IMR-90 (cell line): Measurements from ENCODE around the gene IARS2. TPM values are rescaled to one million over a fixed set of nuclear protein-coding genes. Genes with fewer than 3 reads are reported as not detected.

Source experiments
- ATAC-seq: fragments of 200-7000 bp; cut with Tn5 transposase; 2 replicates; pipeline ENCODE4 v1.9.1; 2020; ENCODE audit warnings: low read depth, mild to moderate bottlenecking, moderate library complexity
- BruUV-seq: library from RNA; stranded (reverse); fragments of 400-500 nt; replicated peaks from 2 replicates; lab custom pipeline; 2021; lab: Mats Ljungman, UMichigan
- CTCF ChIA-PET: fragments of 300-600 bp; formaldehyde crosslinking; extraction: SDS; loops from one replicate; lab custom pipeline; 2021; ENCODE audit warnings: antibody characterized with exemption; lab: Yijun Ruan, JAX
- POLR2A ChIA-PET: fragments of 300-600 bp; sonication (Branson Sonifier 250); formaldehyde crosslinking; loops from one replicate; lab custom pipeline; 2022; ENCODE audit warnings: antibody characterized with exemption; ENCODE audit not compliant: unreplicated experiment; lab: Charles Lee
- DNase-seq: peaks from one replicate; pipeline ENCODE4 v3.0.0; 2013
- H2AFZ ChIP-seq: replicated peaks from 2 replicates; pipeline ENCODE3; 2013; ENCODE audit warnings: low read length, mild to moderate bottlenecking; ENCODE audit not compliant: poor library complexity
- H2AK5ac ChIP-seq: 2 replicates; pipeline ENCODE4 v1.6.1; 2013; ENCODE audit warnings: low read depth, low read length, inconsistent platforms
- H2AK9ac ChIP-seq: replicated peaks from 2 replicates; pipeline ENCODE3; 2013; ENCODE audit warnings: mild to moderate bottlenecking, low read depth, low read length, moderate library complexity; ENCODE audit not compliant: poor library complexity
- H2BK120ac ChIP-seq: 2 replicates; pipeline ENCODE4 v1.6.1; 2013; ENCODE audit warnings: low read depth, low read length, inconsistent platforms
- H2BK15ac ChIP-seq: 3 replicates; pipeline ENCODE4 v1.6.1; 2013; ENCODE audit warnings: low read depth, low read length, inconsistent platforms
- H2BK20ac ChIP-seq: 2 replicates; pipeline ENCODE4 v1.6.1; 2013; ENCODE audit warnings: low read depth, mild to moderate bottlenecking, inconsistent platforms, low read length, moderate library complexity
- H2BK5ac ChIP-seq: 2 replicates; pipeline ENCODE4 v1.6.1; 2013; ENCODE audit warnings: mild to moderate bottlenecking, low read depth, low read length, inconsistent platforms; ENCODE audit not compliant: poor library complexity, severe bottlenecking
- H3K14ac ChIP-seq: replicated peaks from 2 replicates; pipeline ENCODE4 v1.6.1; 2013; ENCODE audit warnings: low read depth, low read length, inconsistent platforms
- H3K18ac ChIP-seq: 2 replicates; pipeline ENCODE4 v1.6.1; 2013; ENCODE audit warnings: low read depth, low read length, control low read depth
- H3K23ac ChIP-seq: 2 replicates; pipeline ENCODE4 v1.6.1; 2013; ENCODE audit warnings: low read depth, low read length, inconsistent platforms
- H3K27ac ChIP-seq: 2 replicates; pipeline ENCODE4 v1.5.1; 2013; ENCODE audit warnings: mild to moderate bottlenecking, control low read depth, low read length; ENCODE audit not compliant: insufficient read depth
- H3K27me3 ChIP-seq: 2 replicates; pipeline ENCODE4 v1.6.1; 2013; ENCODE audit warnings: low read length; ENCODE audit not compliant: control insufficient read depth, insufficient read depth
- H3K36me3 ChIP-seq: 2 replicates; pipeline ENCODE4 v1.6.1; 2013; ENCODE audit warnings: low read length, mixed read lengths; ENCODE audit not compliant: control insufficient read depth, insufficient read depth
- H3K4ac ChIP-seq: 2 replicates; pipeline ENCODE4 v1.6.1; 2013; ENCODE audit warnings: low read depth, low read length, inconsistent platforms
- H3K4me1 ChIP-seq: 2 replicates; pipeline ENCODE4 v1.6.1; 2013; ENCODE audit warnings: low read length, mixed read lengths; ENCODE audit not compliant: control insufficient read depth, insufficient read depth
- H3K4me2 ChIP-seq: 2 replicates; pipeline ENCODE4 v1.6.1; 2013; ENCODE audit warnings: low read depth, mild to moderate bottlenecking, control low read depth, low read length, moderate library complexity
- H3K4me3 ChIP-seq: 2 replicates; pipeline ENCODE4 v1.5.1; 2013; ENCODE audit warnings: low read depth, mild to moderate bottlenecking, control low read depth, low read length, moderate library complexity; ENCODE audit not compliant: insufficient read depth
- H3K56ac ChIP-seq: 2 replicates; pipeline ENCODE4 v1.6.1; 2013; ENCODE audit warnings: low read length, inconsistent platforms; ENCODE audit not compliant: insufficient read depth; ENCODE audit errors: extremely low read depth
- H3K79me1 ChIP-seq, 2 experiments: 2 replicates each; pipeline ENCODE4 v1.6.1; 2013; ENCODE audit warnings: low read length in 2 of 2, inconsistent platforms in 1 of 2, low read depth in 1 of 2
- H3K9ac ChIP-seq: 2 replicates; pipeline ENCODE4 v1.6.1; 2013; ENCODE audit warnings: low read depth, low read length, control low read depth
- H3K9me1 ChIP-seq: 2 replicates; pipeline ENCODE4 v1.6.1; 2013; ENCODE audit warnings: low read length, inconsistent platforms; ENCODE audit not compliant: insufficient read depth
- H3K9me3 ChIP-seq: 2 replicates; pipeline ENCODE4 v1.6.1; 2013; ENCODE audit warnings: low read length; ENCODE audit not compliant: control insufficient read depth, insufficient read depth
- H4K20me1 ChIP-seq: 2 replicates; pipeline ENCODE4 v1.6.1; 2013; ENCODE audit warnings: low read length, inconsistent platforms; ENCODE audit not compliant: insufficient read depth
- H4K5ac ChIP-seq: 2 replicates; pipeline ENCODE4 v1.6.1; 2013; ENCODE audit warnings: mild to moderate bottlenecking, low read depth, low read length, control low read depth
- H4K8ac ChIP-seq, 2 experiments: 2 replicates each; pipeline ENCODE4 v1.6.1; 2013; ENCODE audit warnings: low read depth in 2 of 2, low read length in 2 of 2, control low read depth in 1 of 2, inconsistent platforms in 1 of 2
- H4K91ac ChIP-seq: 2 replicates; pipeline ENCODE4 v1.6.1; 2013; ENCODE audit warnings: low read depth, low read length, inconsistent platforms; ENCODE audit not compliant: insufficient read depth
- BHLHE40 ChIP-seq: fragments of 150-350 bp; IDR thresholded peaks from 2 replicates; pipeline ENCODE4 v1.6.1; 2016; ENCODE audit warnings: mild to moderate bottlenecking, low read depth, low read length
- CEBPB ChIP-seq: IDR thresholded peaks from 2 replicates; pipeline ENCODE4 v1.6.1; 2012; ENCODE audit warnings: low read depth, low read length, improper control_type of control experiment
- CTCF ChIP-seq: conservative IDR thresholded peaks from 2 replicates; pipeline ENCODE4 v1.5.1; 2012; ENCODE audit warnings: mild to moderate bottlenecking, low read depth, low read length, improper control_type of control experiment
- ELK1 ChIP-seq: fragments of 150-350 bp; IDR thresholded peaks from 2 replicates; pipeline ENCODE4 v1.6.1; 2016; ENCODE audit warnings: low read depth, mild to moderate bottlenecking, low read length, moderate library complexity, borderline replicate concordance
- MAFK ChIP-seq: IDR thresholded peaks from 2 replicates; pipeline ENCODE4 v1.6.1; 2012; ENCODE audit warnings: low read depth, low read length, improper control_type of control experiment
- MAZ ChIP-seq: IDR thresholded peaks from 2 replicates; pipeline ENCODE4 v1.6.1; 2012; ENCODE audit warnings: low read depth, mild to moderate bottlenecking, low read length, improper control_type of control experiment, moderate library complexity, borderline replicate concordance
- MXI1 ChIP-seq: IDR thresholded peaks from 2 replicates; pipeline ENCODE4 v1.6.1; 2012; ENCODE audit warnings: low read depth, mild to moderate bottlenecking, low read length, moderate library complexity, borderline replicate concordance
- POLR2A ChIP-seq: IDR thresholded peaks from 2 replicates; pipeline ENCODE4 v1.6.1; 2012; ENCODE audit warnings: mild to moderate bottlenecking, low read depth, low read length
- RAD21 ChIP-seq: IDR thresholded peaks from 2 replicates; pipeline ENCODE4 v1.6.1; 2012; ENCODE audit warnings: low read length, improper control_type of control experiment
- RCOR1 ChIP-seq: IDR thresholded peaks from 2 replicates; pipeline ENCODE4 v1.6.1; 2012; ENCODE audit warnings: mild to moderate bottlenecking, low read length, improper control_type of control experiment; ENCODE audit not compliant: insufficient replicate concordance
- RFX5 ChIP-seq: IDR thresholded peaks from 2 replicates; pipeline ENCODE4 v1.8.0; 2012; ENCODE audit warnings: low read depth, mild to moderate bottlenecking, low read length, moderate library complexity
- SMC3 ChIP-seq: fragments of 150-350 bp; IDR thresholded peaks from 2 replicates; pipeline ENCODE4 v1.6.1; 2016; ENCODE audit warnings: low read depth, mild to moderate bottlenecking, antibody characterized with exemption, low read length, moderate library complexity
- USF2 ChIP-seq: fragments of 150-350 bp; IDR thresholded peaks from 2 replicates; pipeline ENCODE4 v1.6.1; 2017; ENCODE audit warnings: mild to moderate bottlenecking, antibody characterized with exemption, low read length, low read depth
- WGBS, 2 experiments: methylation state at CpG; one replicate each; pipeline versions ENCODE4 v1.1.5 to v1.1.7; 2013; ENCODE audit warnings: missing lambda C conversion rate in 2 of 2; ENCODE audit not compliant: insufficient read length in 1 of 2; ENCODE audit errors: extremely low coverage in 2 of 2; 5-methylcytosine and 5-hydroxymethylcytosine counted together
- dilution Hi-C: fragments of 300-500 bp; cut with HindIII; formaldehyde crosslinking; loops from one replicate; pipeline ENCODE4 v1.14.3; 2018; ENCODE audit warnings: low sequenced_read_pairs; ENCODE audit not compliant: unreplicated experiment
- in situ Hi-C: fragments of 300-500 bp; cut with MboI; formaldehyde crosslinking; loops from 3 replicates; pipeline ENCODE4 v1.14.3; 2019; ENCODE audit warnings: low sequenced_read_pairs, inconsistent platforms, mixed read lengths
- intact Hi-C: fragments of 100-400 bp; cut with micrococcal nuclease; formaldehyde crosslinking; loops from 2 replicates; pipeline ENCODE4 v1.10.0; 2022
- polyA plus RNA-seq, 3 experiments: library from polyadenylated mRNA; depleted of rRNA; stranded (reverse); fragments of >200 nt; gene quantifications; 2 replicates each; pipeline ENCODE4 v1.2.3, GENCODE V29; 2012; ENCODE audit warnings: low replicate concordance in 1 of 3
- total RNA-seq: library from RNA; depleted of rRNA; stranded (reverse); fragments of >200 nt; gene quantifications from 2 replicates; pipeline ENCODE4 v1.2.3, GENCODE V29; 2012

Gene IARS2
- total and polyA plus RNA-seq, 2 of the 4 experiments (the other 2 are of a cell fraction) = 34.8 to 77.4 TPM

- H2BK15ac ChIP-seq = no peak overlapping the region
- CTCF ChIA-PET = no interaction called here
- no peaks in the 10 kb centered on the region for H4K20me1 ChIP-seq
- no peak overlapping the region; the same call in 1 of the 2 replicates for H4K5ac ChIP-seq
- no peak overlapping the region for H2AK9ac ChIP-seq
- no peak overlapping the region for H3K27ac ChIP-seq
- BruUV-seq = no TSS peak
- no peaks in the 10 kb centered on the region for H3K9me3 ChIP-seq
- no peak overlapping the region for H3K4me3 ChIP-seq
- H2AK5ac ChIP-seq = no peak overlapping the region
- 85% methylated on average over 4 of the region's 6 CpGs; no CpG with 5 or more reads in 1 of the 2 experiments for WGBS, 2 experiments
- dilution Hi-C loops = no loop called here
- no peaks in the 10 kb centered on the region for H3K27me3 ChIP-seq
- H3K9ac ChIP-seq = no peak overlapping the region
- no peak overlapping the region for H2BK120ac ChIP-seq
- H4K91ac ChIP-seq = no peak overlapping the region
- no peak for TF ChIP-seq CEBPB
- no peak for TF ChIP-seq RCOR1
- no peak for TF ChIP-seq CTCF
- TF ChIP-seq MAFK = no peak
- no peak for TF ChIP-seq MAZ
- no peak for TF ChIP-seq ELK1
- TF ChIP-seq SMC3 = no peak
- TF ChIP-seq USF2 = no peak
- no peak for TF ChIP-seq RAD21
- TF ChIP-seq MXI1 = no peak
- no peak for TF ChIP-seq RFX5
- no peak for TF ChIP-seq BHLHE40
- no peak for TF ChIP-seq POLR2A
- H3K4ac ChIP-seq = no peak overlapping the region
- H3K9me1 ChIP-seq = peaks cover 7% of the 10 kb centered on the region; the same call in 1 of the 2 replicates
- H3K56ac ChIP-seq = no peak overlapping the region
- H2BK20ac ChIP-seq = no peak overlapping the region
- intact Hi-C loops = loop anchor here (5.0 kb wide), 1 partner anchor 92 kb away; no protein-coding TSS in a partner anchor
- ATAC-seq = no peak
- no peak overlapping the region for H2AFZ ChIP-seq
- POLR2A ChIA-PET = no interaction called here
- no peak overlapping the region for H3K18ac ChIP-seq
- no peak overlapping the region for H4K8ac ChIP-seq
- H3K79me1 ChIP-seq = peaks cover 7% of the 10 kb centered on the region in 2 experiments; a peak in 1 of 4 replicates
- no peak overlapping the region for H3K23ac ChIP-seq
- in situ Hi-C loops = no loop called here
- peaks cover 11% of the 10 kb centered on the region for H3K36me3 ChIP-seq
- no peak overlapping the region for H3K14ac ChIP-seq
- peak; percentile 21 for DNase-seq
- H2BK5ac ChIP-seq = no peak overlapping the region
- H3K4me2 ChIP-seq = no peak overlapping the region
- H3K4me1 ChIP-seq = no peaks in the 10 kb centered on the region
These were observed 25.1 kb downstream of the IARS2 start for GRCh38 chr1:220119043-220119512.
